G401 (cell line): ENCODE measurements around the gene GIT2. TPM values are rescaled to one million over a fixed set of nuclear protein-coding genes. Genes with fewer than 3 reads are reported as not detected.
A peak's percentile ranks its signal among the peaks of the same experiment; 100 is the strongest.

ENCODE experiments used
- DNase-seq: peaks from one replicate; pipeline ENCODE4 v3.0.0-alpha.2; 2015; ENCODE audit warnings: low spot score
- in situ Hi-C: cut with HindIII; loops from 2 replicates; pipeline ENCODE4 v1.10.0; 2016; ENCODE audit warnings: low sequenced_read_pairs, mixed read lengths
- total RNA-seq: library from RNA; depleted of rRNA; stranded (reverse); fragments of >200 nt; shearing (Covaris generic); gene quantifications from 2 replicates; pipeline ENCODE4 v1.2.3, GENCODE V29; 2014

GIT2 gene
- total RNA-seq, 1 experiment from 2014 or later = 21.1 TPM

DNA sequence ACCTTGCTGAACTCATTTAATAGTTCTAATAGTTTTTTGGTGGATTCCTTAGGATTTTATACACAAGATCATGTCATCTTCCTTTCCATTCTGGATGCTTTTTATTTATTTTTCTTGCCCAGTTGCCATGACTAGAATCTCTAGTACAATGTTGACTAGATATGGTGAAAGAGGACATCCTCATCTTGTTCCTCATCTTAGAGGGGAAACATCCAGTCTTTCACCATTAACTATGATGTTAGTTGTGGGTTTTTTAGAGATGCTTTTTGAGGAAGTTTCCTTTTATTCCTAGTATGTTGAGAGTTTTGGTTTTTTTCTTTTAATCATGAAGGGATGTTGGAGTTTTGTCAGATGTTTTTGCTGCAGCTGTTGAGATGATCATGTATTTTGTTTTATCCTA lies 11.7 kb upstream of the GIT2 start:
- no peak for DNase-seq
- in situ Hi-C loops = no loop called here

DNA sequence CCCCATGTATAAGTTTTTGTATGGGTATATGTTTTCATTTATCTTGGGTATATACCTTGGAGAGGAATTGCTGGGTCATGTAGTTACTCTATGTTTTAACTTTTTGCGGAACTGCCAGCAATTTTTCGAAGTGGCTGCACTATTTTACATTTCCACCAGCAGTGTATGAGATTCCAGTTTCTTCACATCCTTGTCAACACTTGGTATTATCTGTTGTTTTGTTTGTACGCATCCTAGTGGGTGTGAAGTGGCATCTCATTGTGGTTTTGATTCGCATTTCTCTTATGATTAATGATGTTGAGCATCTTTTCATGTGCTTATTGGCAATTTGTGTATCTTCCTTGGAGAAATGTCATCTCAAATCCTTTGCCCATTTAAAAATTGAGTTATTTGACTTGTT lies 9.9 kb upstream of the GIT2 start:
- DNase-seq = no peak
- in situ Hi-C loops = no loop called here

DNA sequence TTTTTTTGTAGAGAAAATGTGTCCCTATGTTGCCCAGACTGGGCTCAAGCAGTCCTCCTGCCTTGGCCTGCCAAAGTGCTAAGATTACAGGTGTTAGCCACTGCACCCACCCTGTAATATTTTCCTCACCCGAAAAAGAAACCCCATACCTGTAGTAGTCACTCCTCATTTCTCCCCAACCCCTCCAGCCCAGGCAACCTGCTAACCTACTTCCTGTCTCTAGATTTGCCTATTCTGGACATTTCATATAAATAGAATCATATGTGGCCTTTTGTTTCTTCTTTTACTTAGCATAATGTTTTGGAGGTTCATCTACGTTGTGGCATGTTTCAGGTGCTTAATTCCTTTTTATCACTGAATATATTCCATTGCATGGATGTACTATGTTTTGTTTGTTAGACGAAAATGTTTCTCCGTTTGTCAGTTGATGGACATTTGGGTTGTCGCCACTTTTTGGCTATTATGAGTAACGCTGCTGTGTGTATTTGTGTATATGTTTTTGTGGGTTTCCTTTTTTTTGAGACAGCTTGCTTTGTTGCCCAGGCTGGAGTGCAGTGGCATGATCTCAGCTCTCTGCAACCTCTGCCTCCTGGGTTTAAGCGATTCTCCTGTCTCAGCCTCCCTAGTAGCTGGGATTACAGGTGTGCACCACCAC lies 9.3 kb upstream of the GIT2 start:
- no peak for DNase-seq
- in situ Hi-C loops = no loop called here

GRCh38 chr12:110004598-110004997 lies 8.4 kb upstream of the GIT2 start:
- no peak for DNase-seq

GRCh38 chr12:110002676-110003515 lies 6.7 kb upstream of the GIT2 start:
- no peak for DNase-seq
- in situ Hi-C loops = no loop called here

More at GRCh38 chr12:110004598-110004997, 8.4 kb upstream of the GIT2 start:
- in situ Hi-C loops = no loop called here

DNA sequence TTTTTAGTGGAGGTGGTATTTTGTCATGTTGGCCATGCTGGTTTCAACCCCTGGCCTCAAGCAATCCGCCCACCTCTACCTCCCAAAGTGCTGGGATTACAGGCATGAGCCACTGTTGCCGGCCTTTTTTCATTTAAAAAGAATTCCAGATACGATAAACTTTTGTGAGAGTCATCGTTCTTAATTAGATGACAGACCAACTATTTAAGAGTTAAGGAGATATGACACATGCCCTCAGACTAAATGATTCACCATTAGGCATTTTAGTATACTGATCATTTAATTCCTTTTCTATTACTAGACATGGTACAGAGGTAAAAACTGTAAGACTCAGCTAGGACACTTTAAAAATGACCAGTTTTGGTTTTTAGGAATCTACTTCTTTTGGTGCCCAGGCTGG lies 5.4 kb upstream of the GIT2 start:
- in situ Hi-C loops = no loop called here

DNA sequence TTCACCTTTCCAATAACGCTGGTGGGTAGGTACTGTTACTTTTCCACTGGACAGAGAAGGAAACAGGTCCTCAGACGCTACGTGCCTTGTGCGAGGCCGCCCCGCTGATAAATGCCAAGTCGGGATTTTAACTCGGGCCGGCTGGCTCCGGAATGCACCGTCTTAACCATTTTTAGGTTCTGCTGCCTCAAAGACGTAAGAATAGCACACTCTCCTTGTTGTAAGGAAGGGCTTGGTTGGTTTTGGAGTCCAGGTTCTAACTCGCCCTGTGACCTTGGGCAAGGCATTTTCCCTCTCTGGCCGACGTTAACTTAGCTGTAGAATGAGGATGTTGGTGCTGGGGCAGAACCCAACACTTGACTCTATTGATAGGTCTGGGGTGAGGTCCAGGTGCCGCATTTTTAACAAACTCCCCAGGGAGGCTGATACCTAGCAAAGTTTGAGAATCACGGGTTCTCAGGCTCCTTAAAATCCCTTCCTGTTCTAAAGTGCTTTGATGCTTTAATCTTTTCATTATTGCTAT lies 3.9 kb upstream of the GIT2 start:
- in situ Hi-C loops = no loop called here
- peak; percentile 30 for DNase-seq

More for the DNA sequence above, 5.4 kb upstream of the GIT2 start:
- DNase-seq = no peak

DNA sequence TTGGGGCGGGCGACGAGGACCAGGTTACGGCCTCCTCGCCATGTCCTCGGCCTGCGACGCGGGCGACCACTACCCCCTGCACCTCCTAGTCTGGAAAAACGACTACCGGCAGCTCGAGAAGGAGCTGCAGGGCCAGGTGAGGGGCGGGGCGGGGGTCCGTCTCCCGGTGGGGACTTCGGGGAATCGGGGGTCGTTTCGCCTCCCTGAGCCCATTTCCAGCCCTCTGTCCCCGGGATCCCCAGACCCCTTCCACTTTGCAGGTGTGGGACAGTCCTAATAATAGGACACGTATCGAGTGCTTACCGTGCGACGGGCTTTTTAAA lies 3.4 kb upstream of the GIT2 start:
- in situ Hi-C loops = no loop called here
- no peak for DNase-seq

- in situ Hi-C loops = no loop called here
- DNase-seq = peak; percentile 96
Measured at GRCh38 chr12:109998904-109999648, 2.9 kb upstream of the GIT2 start, which contains the start of gene ANKRD13A. TSS of gene ANKRD13A (plus strand) at chr12:109999430. CDS start at chr12:109999689, 259 bp downstream.

GRCh38 chr12:109998241-109998903 lies 2.2 kb upstream of the GIT2 start:
- DNase-seq = peak; percentile 22
- in situ Hi-C loops = no loop called here

DNA sequence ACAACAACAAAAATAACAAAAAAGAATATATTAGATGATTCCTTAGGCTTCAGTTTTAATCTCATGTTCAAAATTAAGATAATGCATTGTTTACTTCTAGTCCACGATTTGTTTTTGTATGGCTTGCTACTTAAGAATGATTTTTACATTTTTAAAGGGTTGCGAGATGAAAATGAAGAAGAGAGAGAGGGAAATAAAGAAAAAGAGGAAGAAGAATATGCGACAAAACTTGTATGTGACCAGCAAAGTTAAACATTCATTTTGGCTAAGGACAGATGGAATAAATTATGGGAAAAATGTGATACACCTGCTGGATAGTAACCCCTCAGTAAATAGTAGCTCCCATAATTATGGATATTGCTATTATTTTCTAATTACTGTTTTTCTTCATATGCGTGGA lies 1.2 kb upstream of the GIT2 start:
- DNase-seq = no peak
- in situ Hi-C loops = no loop called here

DNA sequence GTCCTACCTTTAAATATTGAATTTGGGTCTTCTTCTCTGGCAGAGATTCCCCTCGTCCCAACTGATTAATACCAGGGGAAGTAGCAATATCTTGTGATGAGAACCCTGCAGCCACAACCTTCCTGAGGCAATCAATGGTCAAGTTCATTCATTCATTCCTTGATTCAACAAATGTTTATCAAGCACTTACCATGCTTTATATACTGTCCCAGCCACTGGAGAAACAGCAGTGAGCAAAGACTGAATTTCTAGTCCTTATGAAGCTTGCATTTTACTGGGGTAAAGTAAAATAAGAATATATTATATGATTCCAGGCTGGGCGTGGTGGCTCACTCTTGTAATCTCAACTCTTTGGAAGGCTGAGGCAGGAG lies 300 bp upstream of the GIT2 start:
- in situ Hi-C loops = no loop called here
- no peak for DNase-seq

- DNase-seq = peak; percentile 37
- in situ Hi-C loops = no loop called here
Measured at GRCh38 chr12:109995361-109995685, 845 bp downstream of the GIT2 start.

GRCh38 chr12:109994401-109995175 lies 1.6 kb downstream of the GIT2 start:
- DNase-seq = peak; percentile 17
- in situ Hi-C loops = no loop called here

GRCh38 chr12:109993091-109993490 lies 3.1 kb downstream of the GIT2 start:
- in situ Hi-C loops = no loop called here
- DNase-seq = no peak

GRCh38 chr12:109991586-109991985 lies 4.6 kb downstream of the GIT2 start:
- in situ Hi-C loops = no loop called here
- DNase-seq = peak; percentile 68

- in situ Hi-C loops = no loop called here
- peak; percentile 63 for DNase-seq
Measured at GRCh38 chr12:109989380-109989779, 6.8 kb downstream of the GIT2 start.

DNA sequence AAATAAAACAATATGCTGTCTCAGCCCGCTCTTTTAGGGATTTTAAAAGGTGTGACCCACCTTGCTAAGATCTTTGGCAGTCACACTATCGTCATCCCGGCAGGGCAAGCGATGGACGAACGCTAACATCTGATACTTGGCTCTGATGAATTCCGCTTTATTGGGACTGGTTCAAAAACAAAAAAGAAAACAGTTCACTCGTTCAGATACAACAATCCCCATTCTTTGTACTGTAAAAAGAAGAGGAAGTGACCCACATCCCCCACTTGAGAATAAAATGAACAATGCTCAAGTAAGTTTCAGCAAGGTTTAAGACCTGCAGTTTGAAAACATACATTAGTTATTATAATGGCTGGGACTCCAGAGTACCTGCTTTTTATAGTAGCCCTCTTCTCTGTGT lies 7.3 kb downstream of the GIT2 start:
- in situ Hi-C loops = no loop called here
- peak; percentile 38 for DNase-seq

DNA sequence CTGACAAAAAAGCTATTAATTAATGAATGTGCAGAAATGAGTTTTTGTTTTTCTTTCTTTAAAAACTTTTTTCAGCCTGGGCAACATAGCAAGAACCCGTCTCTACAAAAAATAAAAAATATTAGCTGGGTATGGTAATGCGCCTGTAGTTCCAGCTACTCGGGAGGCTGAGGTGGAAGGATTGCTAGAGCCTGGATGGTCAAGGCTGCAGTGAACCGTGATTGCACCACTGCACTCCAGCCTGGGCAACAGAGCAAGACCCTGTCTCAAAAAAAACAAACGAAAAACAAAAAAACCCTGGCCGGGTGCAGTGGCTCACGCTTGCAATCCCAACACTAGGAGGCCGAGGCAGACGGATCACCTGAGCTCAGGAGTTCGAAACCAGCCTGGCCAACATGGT lies 7.9 kb downstream of the GIT2 start:
- in situ Hi-C loops = no loop called here
- no peak for DNase-seq
